ENCODE measurements around the gene SPACDR. TPM values are rescaled to one million over a fixed set of nuclear protein-coding genes. Genes with fewer than 3 reads are reported as not detected.

The SPACDR gene
- total and polyA plus RNA-seq, 9 of the 15 experiments (the other 6 are each of a cell fraction or from before 2014, with no cell fraction given) = 0.07 to 0.55 (median 0.14) TPM; not detected in 1

DNA sequence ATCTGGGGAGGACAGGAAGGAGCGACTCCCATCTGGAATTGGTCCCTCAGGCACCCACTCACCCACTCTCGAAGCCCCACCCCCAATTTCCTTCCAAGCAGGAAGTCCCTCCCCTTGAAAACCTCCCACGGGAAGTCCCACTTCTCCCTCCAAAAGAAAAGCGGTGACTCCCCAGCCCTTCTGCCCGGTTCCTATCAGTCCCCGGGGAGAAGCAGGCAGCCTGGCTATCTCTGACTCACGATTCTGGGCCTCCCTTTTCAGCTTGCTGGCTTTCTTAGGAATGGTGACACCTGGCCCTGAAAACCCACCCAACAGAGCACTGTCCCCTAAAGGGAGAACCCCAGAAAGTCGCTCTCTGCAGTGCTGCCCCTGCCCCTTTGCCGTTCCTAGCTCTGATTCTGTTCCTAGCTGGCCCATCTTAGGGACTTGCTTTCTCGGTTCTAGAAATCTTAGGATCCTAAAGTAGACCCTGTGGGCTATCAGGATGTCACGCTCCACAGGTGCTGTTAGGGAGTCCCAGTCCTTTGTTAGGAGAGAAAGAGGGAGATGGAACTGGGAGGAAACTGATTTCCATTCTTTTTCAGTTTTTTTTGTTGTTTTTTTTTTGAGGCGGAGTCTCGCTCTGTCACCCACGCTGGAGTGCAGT, 8.9 kb upstream of the SPACDR start (continued):
- TF ChIP-seq, protein P1, sequence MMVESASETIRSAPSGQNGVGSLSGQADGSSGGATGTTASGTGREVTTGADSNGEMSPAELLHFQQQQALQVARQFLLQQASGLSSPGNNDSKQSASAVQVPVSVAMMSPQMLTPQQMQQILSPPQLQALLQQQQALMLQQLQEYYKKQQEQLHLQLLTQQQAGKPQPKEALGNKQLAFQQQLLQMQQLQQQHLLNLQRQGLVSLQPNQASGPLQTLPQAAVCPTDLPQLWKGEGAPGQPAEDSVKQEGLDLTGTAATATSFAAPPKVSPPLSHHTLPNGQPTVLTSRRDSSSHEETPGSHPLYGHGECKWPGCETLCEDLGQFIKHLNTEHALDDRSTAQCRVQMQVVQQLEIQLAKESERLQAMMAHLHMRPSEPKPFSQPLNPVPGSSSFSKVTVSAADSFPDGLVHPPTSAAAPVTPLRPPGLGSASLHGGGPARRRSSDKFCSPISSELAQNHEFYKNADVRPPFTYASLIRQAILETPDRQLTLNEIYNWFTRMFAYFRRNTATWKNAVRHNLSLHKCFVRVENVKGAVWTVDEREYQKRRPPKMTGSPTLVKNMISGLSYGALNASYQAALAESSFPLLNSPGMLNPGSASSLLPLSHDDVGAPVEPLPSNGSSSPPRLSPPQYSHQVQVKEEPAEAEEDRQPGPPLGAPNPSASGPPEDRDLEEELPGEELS (CRISPR knock-in tag; IDR thresholded peaks at IDR 0.05; ENCODE audit: borderline replicate concordance) = no peak
- TF ChIP-seq, protein P2, sequence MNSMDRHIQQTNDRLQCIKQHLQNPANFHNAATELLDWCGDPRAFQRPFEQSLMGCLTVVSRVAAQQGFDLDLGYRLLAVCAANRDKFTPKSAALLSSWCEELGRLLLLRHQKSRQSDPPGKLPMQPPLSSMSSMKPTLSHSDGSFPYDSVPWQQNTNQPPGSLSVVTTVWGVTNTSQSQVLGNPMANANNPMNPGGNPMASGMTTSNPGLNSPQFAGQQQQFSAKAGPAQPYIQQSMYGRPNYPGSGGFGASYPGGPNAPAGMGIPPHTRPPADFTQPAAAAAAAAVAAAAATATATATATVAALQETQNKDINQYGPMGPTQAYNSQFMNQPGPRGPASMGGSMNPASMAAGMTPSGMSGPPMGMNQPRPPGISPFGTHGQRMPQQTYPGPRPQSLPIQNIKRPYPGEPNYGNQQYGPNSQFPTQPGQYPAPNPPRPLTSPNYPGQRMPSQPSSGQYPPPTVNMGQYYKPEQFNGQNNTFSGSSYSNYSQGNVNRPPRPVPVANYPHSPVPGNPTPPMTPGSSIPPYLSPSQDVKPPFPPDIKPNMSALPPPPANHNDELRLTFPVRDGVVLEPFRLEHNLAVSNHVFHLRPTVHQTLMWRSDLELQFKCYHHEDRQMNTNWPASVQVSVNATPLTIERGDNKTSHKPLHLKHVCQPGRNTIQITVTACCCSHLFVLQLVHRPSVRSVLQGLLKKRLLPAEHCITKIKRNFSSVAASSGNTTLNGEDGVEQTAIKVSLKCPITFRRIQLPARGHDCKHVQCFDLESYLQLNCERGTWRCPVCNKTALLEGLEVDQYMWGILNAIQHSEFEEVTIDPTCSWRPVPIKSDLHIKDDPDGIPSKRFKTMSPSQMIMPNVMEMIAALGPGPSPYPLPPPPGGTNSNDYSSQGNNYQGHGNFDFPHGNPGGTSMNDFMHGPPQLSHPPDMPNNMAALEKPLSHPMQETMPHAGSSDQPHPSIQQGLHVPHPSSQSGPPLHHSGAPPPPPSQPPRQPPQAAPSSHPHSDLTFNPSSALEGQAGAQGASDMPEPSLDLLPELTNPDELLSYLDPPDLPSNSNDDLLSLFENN (IDR thresholded peaks at IDR 0.05; ENCODE audit: low read depth in 2 of 2, low read length in 2 of 2) = no peak
- TF ChIP-seq ZNF644 (tag; IDR thresholded peaks at IDR 0.05; ENCODE audit: low read depth) (no peak), MYBL2 (IDR thresholded peaks at IDR 0.05; ENCODE audit: low read depth) (no peak), MYBL2 (CRISPR knock-in tag; IDR thresholded peaks at IDR 0.05; ENCODE audit: borderline replicate concordance) (no peak), ILF3 (IDR thresholded peaks at IDR 0.05; ENCODE audit: borderline replicate concordance) (no peak), GATAD2B (IDR thresholded peaks at IDR 0.05; ENCODE audit: borderline replicate concordance) (no peak), TEAD4 (IDR thresholded peaks at IDR 0.05; ENCODE audit: low read length) (peak; percentile 67), TEAD4 (CRISPR knock-in tag; IDR thresholded peaks at IDR 0.05; ENCODE audit: borderline replicate concordance) (no peak), ARID1B (IDR thresholded peaks at IDR 0.05) (peak; percentile 87), ZNF584 (CRISPR knock-in tag; IDR thresholded peaks at IDR 0.05; ENCODE audit: low read depth) (no peak), ZNF75A (CRISPR knock-in tag; IDR thresholded peaks at IDR 0.05) (no peak), L3MBTL2 (IDR thresholded peaks at IDR 0.05) (no peak), ZNF311 (CRISPR knock-in tag; IDR thresholded peaks at IDR 0.05) (no peak), E2F3 (CRISPR knock-in tag; IDR thresholded peaks at IDR 0.05) (no peak), ZC3H11A (IDR thresholded peaks at IDR 0.05; ENCODE audit: low read depth, low read length) (no peak), NFIX (CRISPR knock-in tag; IDR thresholded peaks at IDR 0.05; ENCODE audit: low read depth) (no peak), FOXJ3 (CRISPR knock-in tag; IDR thresholded peaks at IDR 0.05) (no peak)
- TF ChIP-seq, protein P3, sequence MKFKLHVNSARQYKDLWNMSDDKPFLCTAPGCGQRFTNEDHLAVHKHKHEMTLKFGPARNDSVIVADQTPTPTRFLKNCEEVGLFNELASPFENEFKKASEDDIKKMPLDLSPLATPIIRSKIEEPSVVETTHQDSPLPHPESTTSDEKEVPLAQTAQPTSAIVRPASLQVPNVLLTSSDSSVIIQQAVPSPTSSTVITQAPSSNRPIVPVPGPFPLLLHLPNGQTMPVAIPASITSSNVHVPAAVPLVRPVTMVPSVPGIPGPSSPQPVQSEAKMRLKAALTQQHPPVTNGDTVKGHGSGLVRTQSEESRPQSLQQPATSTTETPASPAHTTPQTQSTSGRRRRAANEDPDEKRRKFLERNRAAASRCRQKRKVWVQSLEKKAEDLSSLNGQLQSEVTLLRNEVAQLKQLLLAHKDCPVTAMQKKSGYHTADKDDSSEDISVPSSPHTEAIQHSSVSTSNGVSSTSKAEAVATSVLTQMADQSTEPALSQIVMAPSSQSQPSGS (CRISPR knock-in tag; IDR thresholded peaks at IDR 0.05) = no peak
- TF ChIP-seq, protein P4, sequence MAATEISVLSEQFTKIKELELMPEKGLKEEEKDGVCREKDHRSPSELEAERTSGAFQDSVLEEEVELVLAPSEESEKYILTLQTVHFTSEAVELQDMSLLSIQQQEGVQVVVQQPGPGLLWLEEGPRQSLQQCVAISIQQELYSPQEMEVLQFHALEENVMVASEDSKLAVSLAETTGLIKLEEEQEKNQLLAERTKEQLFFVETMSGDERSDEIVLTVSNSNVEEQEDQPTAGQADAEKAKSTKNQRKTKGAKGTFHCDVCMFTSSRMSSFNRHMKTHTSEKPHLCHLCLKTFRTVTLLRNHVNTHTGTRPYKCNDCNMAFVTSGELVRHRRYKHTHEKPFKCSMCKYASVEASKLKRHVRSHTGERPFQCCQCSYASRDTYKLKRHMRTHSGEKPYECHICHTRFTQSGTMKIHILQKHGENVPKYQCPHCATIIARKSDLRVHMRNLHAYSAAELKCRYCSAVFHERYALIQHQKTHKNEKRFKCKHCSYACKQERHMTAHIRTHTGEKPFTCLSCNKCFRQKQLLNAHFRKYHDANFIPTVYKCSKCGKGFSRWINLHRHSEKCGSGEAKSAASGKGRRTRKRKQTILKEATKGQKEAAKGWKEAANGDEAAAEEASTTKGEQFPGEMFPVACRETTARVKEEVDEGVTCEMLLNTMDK (IDR thresholded peaks at IDR 0.05; ENCODE audit: borderline replicate concordance, insufficient read depth, low read depth, low read length, poor library complexity, severe bottlenecking) = no peak

Measured in K562 (cell line).